Measurements from ENCODE around the gene BTBD19.
A peak's percentile ranks its signal among the peaks of the same experiment; 100 is the strongest.

DNA sequence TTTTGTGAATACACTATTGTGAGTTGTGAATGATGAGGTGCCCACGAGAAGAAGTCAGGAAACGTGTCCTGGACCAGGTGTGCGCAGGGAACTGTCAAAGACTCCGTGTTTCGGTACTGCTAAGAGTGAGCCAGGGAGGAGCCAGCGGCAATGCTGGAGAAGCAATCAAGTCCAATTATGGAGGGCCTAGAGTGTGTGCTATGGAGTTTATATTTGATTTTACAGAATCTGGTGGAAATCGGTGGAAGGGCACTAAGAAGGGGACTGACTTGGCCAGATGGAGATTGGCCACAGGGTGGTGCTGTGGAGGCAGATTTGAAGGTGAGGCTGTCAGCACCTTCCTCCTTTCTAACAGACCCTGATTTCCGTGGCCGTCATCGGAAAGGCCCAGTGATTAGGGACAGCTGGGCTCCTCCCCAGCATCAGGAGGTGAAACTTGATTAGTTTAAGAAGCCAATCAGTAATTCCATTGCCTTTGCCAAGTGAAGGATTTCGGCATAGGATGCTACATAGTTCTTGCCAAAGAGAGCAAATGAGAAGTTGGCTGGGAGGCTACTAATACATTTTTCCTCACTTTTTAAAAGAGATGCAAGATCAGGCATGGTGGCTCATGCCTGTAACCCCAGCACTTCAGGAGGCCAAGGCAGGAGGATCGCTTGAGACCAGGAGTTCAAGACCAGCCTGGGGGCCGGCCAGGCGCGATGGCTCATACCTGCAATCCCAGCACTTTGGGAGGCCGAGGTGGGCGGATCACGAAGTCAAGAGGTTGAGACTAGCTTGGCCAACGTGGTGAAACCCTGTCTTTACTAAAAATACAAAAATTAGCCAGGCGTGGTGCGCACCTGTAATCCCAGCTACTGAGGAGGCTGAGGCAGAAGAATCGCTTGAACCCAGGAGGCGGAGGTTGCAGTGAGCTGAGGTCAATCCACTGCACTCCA, 27.7 kb downstream of the BTBD19 start:
- TF ChIP-seq, protein P1, sequence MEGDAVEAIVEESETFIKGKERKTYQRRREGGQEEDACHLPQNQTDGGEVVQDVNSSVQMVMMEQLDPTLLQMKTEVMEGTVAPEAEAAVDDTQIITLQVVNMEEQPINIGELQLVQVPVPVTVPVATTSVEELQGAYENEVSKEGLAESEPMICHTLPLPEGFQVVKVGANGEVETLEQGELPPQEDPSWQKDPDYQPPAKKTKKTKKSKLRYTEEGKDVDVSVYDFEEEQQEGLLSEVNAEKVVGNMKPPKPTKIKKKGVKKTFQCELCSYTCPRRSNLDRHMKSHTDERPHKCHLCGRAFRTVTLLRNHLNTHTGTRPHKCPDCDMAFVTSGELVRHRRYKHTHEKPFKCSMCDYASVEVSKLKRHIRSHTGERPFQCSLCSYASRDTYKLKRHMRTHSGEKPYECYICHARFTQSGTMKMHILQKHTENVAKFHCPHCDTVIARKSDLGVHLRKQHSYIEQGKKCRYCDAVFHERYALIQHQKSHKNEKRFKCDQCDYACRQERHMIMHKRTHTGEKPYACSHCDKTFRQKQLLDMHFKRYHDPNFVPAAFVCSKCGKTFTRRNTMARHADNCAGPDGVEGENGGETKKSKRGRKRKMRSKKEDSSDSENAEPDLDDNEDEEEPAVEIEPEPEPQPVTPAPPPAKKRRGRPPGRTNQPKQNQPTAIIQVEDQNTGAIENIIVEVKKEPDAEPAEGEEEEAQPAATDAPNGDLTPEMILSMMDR (IDR thresholded peaks at IDR 0.05; ENCODE audit: insufficient read depth, low read depth, low read length), result peak; percentile 86
- no peak for TF ChIP-seq EZH2 (IDR thresholded peaks at IDR 0.05; ENCODE audit: insufficient read depth, low read length)
